ENCODE data around the gene SLC22A13.

- TF ChIP-seq EZH2phosphoT487 (IDR thresholded peaks at IDR 0.05) (no peak), CTCF (IDR thresholded peaks at IDR 0.05) (no peak), EZH2 (IDR thresholded peaks at IDR 0.05) (no peak)
Observed at GRCh38 chr3:38327335-38328009, 61.9 kb downstream of the SLC22A13 start.
